NCI-H2107 treated with DMSO at 0.1 percent for 48 hours (cell line): ENCODE measurements around the gene APOC4.
"Not testable (repeated sequence)": the region's sequence is repeated elsewhere in the genome, so short reads cannot be mapped to it uniquely, and the experiment has no call there.

Experiments used
- DNase-seq: peaks from one replicate; lab custom pipeline; 2025; ENCODE audit not compliant: unreplicated experiment; lab: John Stamatoyannopoulos, UW

The APOC4 gene, protein sequence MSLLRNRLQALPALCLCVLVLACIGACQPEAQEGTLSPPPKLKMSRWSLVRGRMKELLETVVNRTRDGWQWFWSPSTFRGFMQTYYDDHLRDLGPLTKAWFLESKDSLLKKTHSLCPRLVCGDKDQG

DNA sequence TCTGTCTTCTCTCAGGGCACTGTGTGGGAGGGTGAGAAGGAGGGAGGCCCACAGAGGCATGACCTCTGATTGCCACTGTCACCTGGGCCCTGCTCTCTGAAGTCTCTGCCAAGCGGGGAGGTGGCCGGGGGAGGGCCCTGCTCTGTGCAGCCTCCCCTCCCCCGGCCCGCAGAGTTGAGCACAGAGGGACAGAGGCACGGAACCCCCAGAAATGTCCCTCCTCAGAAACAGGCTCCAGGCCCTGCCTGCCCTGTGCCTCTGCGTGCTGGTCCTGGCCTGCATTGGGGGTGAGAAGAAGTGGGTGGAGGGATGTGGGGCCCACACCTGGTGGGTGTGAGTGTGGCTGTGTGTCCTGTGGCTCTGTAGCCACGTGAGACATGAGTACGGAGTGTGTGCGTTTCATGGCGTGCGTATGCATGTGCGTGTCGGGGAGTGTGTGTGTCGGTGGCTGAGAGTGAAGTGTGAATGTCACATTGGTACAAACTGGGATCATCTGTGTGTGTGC, at the start of gene APOC4:
APOC4 (plus strand) TSS at position 171 of the 505 bp plus-strand sequence; CDS start at position 212, 41 bp downstream.
- DNase-seq = no peak

DNA sequence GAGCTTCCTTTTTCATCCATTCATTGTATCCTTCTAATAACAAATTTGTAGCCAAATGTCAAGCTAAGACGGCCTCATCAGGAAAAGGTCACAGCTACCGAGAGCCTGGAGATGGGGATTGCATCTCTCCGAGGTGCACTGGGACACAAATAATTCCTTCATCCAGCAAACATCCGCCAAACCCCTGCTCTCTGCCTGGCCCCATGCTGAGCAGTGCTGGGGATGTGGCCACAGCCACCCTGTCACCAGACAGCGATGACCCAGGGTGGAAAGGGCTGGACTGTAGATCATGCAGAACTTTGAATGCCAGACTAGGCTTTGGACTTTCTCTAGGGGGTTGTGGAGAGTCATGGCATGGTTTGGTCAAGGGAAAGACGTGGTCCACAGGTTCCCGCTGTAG, 49.1 kb upstream of the APOC4 start:
- no peak for DNase-seq

DNA sequence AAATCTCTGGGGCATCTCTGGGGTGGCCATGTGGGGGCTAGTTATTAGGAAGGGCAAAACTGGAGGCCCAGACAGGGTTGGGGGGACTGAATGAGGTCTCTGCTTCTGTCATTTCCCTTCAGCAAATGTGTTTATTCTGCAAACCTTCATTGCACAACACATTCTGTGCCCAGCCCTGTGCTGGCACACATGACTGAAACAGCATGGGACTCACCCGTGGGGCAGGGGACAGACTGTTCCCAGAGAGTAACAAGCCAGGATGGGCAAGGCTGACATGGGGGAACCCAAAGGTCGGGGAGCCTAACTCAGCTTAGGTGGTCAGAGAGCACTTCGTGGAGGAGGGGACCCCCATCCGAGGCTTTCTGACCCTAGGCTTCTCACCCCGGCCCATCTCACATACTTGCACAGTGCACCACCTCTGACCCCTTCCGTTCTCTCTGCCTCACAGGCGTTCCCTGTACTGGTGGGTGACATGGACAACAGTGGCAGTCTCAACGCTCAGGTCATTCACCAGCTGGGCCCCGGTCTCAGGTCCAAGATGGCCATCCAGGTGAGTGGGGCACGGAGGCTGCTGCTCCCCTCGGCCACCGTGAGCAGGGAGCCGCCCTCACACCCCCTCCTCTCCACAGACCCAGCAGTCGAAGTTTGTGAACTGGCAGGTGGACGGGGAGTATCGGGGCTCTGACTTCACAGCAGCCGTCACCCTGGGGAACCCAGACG, 48.5 kb upstream of the APOC4 start:
- DNase-seq = no peak

- no peak for DNase-seq
These were observed 48.0 kb upstream of the APOC4 start for GRCh38 chr19:44894052-44894400.

GRCh38 chr19:44894946-44895345, 47.1 kb upstream of the APOC4 start:
- DNase-seq = no peak

GRCh38 chr19:44897835-44898234, 44.2 kb upstream of the APOC4 start:
- DNase-seq = no peak

DNA sequence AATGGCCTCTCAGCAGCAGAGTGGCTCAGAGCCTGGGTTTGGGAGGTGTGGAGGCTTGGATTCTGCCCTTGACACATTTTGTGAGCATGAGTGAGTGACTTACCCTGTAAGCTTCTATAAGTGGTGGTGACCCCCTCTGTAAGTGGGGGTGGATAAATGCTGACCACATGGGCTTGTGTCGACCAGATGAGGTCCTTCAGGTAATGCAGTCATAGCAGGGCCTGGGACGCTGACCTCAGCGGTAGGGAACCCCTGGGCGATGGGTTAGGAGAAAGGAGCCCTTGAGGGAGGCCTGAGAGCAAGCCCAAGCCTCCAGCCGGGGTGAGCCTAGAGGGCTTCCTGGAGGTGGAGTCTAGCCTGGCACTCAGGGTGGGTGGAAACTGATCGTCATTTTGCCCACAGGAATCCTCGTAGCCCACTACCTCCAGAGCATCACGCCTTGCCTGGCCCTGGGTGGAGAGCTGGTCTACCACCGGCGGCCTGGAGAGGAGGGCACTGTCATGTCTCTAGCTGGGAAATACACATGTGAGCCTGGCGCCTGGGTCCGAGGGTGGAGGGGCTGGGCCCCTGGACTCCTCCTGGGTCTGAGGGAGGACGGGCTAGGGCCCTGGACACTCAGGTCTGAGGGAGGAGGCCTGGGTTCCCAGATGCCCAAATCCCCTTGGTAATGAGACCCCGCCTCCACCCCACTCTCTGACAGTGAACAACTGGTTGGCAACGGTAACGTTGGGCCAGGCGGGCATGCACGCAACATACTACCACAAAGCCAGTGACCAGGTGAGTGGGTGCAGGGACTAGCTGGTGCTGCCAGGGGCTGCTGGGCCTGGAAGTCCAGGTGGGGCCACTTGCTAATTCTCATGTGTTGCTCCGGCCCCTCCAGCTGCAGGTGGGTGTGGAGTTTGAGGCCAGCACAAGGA, 41.5 kb upstream of the APOC4 start:
- DNase-seq = no peak

DNA sequence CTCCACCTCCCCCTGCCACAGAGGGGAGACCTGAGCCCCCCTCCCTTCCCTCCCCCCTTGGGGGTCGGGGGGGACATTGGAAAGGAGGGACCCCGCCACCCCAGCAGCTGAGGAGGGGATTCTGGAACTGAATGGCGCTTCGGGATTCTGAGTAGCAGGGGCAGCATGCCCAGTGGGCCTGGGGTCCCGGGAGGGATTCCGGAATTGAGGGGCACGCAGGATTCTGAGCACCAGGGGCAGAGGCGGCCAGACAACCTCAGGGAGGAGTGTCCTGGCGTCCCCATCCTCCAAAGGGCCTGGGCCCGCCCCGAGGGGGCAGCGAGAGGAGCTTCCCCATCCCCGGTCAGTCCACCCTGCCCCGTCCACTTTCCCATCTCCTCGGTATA, 38.8 kb upstream of the APOC4 start:
- no peak for DNase-seq

DNA sequence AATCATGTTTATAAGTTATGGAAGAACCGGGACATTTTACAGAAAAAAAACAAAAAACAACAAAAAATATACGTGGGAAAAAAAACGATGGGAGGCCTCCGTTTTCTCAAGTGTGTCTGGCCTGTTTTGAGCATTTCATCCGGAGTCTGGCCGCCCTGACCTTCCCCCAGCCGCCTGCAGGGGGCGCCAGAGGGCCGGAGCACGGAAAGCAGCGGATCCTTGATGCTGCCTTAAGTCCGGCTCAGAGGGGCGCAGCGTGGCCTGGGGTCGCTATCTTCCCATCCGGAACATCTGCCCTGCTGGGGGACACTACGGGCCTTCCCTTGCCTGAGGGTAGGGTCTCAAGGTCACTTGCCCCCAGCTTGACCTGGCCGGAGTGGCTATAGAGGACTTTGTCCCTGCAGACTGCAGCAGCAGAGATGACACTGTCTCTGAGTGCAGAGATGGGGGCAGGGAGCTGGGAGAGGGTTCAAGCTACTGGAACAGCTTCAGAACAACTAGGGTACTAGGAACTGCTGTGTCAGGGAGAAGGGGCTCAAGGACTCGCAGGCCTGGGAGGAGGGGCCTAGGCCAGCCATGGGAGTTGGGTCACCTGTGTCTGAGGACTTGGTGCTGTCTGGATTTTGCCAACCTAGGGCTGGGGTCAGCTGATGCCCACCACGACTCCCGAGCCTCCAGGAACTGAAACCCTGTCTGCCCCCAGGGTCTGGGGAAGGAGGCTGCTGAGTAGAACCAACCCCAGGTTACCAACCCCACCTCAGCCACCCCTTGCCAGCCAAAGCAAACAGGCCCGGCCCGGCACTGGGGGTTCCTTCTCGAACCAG, 38.2 kb upstream of the APOC4 start:
- peak; percentile 12 for DNase-seq

DNA sequence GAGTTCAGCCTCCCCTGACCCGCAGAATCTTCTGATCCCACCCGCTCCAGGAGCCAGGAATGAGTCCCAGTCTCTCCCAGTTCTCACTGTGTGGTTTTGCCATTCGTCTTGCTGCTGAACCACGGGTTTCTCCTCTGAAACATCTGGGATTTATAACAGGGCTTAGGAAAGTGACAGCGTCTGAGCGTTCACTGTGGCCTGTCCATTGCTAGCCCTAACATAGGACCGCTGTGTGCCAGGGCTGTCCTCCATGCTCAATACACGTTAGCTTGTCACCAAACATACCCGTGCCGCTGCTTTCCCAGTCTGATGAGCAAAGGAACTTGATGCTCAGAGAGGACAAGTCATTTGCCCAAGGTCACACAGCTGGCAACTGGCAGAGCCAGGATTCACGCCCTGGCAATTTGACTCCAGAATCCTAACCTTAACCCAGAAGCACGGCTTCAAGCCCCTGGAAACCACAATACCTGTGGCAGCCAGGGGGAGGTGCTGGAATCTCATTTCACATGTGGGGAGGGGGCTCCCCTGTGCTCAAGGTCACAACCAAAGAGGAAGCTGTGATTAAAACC, 37.5 kb upstream of the APOC4 start:
- no peak for DNase-seq

GRCh38 chr19:44905437-44906160, 36.4 kb upstream of the APOC4 start, which contains the start of gene APOE:
TSS of gene APOE (plus strand) at chr19:44905796. CDS start at chr19:44906625, 829 bp downstream.
- DNase-seq = no peak

- no peak for DNase-seq
These were observed 34.4 kb upstream of the APOC4 start for GRCh38 chr19:44907613-44908012.

DNA sequence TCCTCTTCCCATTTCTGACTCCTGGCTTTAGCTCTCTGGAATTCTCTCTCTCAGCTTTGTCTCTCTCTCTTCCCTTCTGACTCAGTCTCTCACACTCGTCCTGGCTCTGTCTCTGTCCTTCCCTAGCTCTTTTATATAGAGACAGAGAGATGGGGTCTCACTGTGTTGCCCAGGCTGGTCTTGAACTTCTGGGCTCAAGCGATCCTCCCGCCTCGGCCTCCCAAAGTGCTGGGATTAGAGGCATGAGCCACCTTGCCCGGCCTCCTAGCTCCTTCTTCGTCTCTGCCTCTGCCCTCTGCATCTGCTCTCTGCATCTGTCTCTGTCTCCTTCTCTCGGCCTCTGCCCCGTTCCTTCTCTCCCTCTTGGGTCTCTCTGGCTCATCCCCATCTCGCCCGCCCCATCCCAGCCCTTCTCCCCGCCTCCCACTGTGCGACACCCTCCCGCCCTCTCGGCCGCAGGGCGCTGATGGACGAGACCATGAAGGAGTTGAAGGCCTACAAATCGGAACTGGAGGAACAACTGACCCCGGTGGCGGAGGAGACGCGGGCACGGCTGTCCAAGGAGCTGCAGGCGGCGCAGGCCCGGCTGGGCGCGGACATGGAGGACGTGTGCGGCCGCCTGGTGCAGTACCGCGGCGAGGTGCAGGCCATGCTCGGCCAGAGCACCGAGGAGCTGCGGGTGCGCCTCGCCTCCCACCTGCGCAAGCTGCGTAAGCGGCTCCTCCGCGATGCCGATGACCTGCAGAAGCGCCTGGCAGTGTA, 33.8 kb upstream of the APOC4 start:
- no peak for DNase-seq

DNA sequence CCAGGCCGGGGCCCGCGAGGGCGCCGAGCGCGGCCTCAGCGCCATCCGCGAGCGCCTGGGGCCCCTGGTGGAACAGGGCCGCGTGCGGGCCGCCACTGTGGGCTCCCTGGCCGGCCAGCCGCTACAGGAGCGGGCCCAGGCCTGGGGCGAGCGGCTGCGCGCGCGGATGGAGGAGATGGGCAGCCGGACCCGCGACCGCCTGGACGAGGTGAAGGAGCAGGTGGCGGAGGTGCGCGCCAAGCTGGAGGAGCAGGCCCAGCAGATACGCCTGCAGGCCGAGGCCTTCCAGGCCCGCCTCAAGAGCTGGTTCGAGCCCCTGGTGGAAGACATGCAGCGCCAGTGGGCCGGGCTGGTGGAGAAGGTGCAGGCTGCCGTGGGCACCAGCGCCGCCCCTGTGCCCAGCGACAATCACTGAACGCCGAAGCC, 33.2 kb upstream of the APOC4 start:
- DNase-seq = no peak

- DNase-seq = no peak
These were observed 32.3 kb upstream of the APOC4 start for GRCh38 chr19:44909775-44910174.

- DNase-seq = not testable (repeated sequence)
These were observed 30.1 kb upstream of the APOC4 start for GRCh38 chr19:44911896-44912295.

DNA sequence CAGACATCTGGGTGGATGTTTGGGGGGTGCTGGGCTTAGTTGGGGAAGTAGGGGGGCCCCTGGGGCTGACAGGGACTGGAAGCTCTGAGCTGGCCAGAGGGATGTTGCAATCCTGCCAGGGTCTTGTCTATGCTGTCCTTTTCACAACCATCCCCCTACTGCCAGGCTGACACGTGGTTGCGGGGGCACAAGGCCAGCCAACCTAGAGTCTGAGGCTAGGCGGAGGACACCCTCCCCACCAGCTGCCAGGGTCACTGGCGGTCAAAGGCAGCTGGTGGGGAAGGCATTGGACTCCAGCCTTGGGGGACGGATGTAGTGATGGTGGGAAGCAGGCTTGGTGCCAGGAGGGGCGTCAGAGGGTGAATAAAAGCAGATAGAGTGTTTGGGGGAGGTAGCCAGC, 29.2 kb upstream of the APOC4 start:
- DNase-seq = no peak

- DNase-seq = not testable (repeated sequence)
These were observed 28.3 kb upstream of the APOC4 start for GRCh38 chr19:44913512-44914432.
